CD4-positive, alpha-beta T cell (primary cell): Measurements from ENCODE around the gene DDX18. TPM values are rescaled to one million over a fixed set of nuclear protein-coding genes. Genes with fewer than 3 reads are reported as not detected.

Experiments used
- ATAC-seq: fragments of 200-7000 bp; cut with Tn5 transposase; one replicate; pipeline ENCODE4 v1.10.0; 2022; ENCODE audit warnings: mild to moderate bottlenecking; ENCODE audit not compliant: poor library complexity
- CTCF ChIA-PET: fragments of 350-600 bp; sonication (Branson Sonifier 250); formaldehyde crosslinking; loops from one replicate; lab custom pipeline; 2021; ENCODE audit warnings: antibody characterized with exemption, inconsistent platforms; lab: Charles Lee
- POLR2A ChIA-PET: fragments of 350-600 bp; sonication (Branson Sonifier 250); formaldehyde crosslinking; loops from one replicate; lab custom pipeline; 2021; ENCODE audit warnings: antibody characterized with exemption, inconsistent platforms; lab: Charles Lee
- DNase-seq, 14 experiments: peaks; one replicate each; pipeline ENCODE4 v3.0.0-alpha.2; 2013 to 2020; ENCODE audit warnings: mixed read lengths in 2 of 14
- H3K27ac ChIP-seq, 2 donors: one replicate each; pipeline versions ENCODE4 v1.5.1 to v1.7.0; 2013; ENCODE audit warnings: low read length in 2 of 2, low read depth in 1 of 2, mild to moderate bottlenecking in 1 of 2
- H3K27me3 ChIP-seq, 2 experiments: 1 replicate in 1 of 2; 2 replicates in 1 of 2; pipeline versions ENCODE4 v1.6.1 to v1.7.0; 2013; ENCODE audit warnings: low read length in 2 of 2, control low read depth in 1 of 2, mild to moderate bottlenecking in 1 of 2, moderate library complexity in 1 of 2; ENCODE audit not compliant: insufficient read depth in 2 of 2, control insufficient read depth in 1 of 2
- H3K36me3 ChIP-seq: one replicate; pipeline ENCODE4 v1.6.1; 2013; ENCODE audit warnings: low read length, control low read depth; ENCODE audit not compliant: insufficient read depth
- H3K4me1 ChIP-seq: one replicate; pipeline ENCODE4 v1.6.1; 2013; ENCODE audit warnings: low read length, control low read depth; ENCODE audit not compliant: insufficient read depth
- H3K4me3 ChIP-seq: one replicate; pipeline ENCODE4 v1.5.1; 2013; ENCODE audit warnings: mild to moderate bottlenecking, low read length, moderate library complexity
- H3K9me3 ChIP-seq, 2 experiments: 1 replicate in 1 of 2; 2 replicates in 1 of 2; pipeline versions ENCODE4 v1.6.1 to v1.7.0; 2013; ENCODE audit warnings: low read length in 2 of 2, mild to moderate bottlenecking in 2 of 2, control low read depth in 1 of 2, moderate library complexity in 1 of 2; ENCODE audit not compliant: control insufficient read depth in 1 of 2, insufficient read depth in 1 of 2
- H3K27ac Mint-ChIP-seq: one replicate; pipeline ENCODE4 v1.8.0; 2020; ENCODE audit warnings: mixed read lengths
- H3K27me3 Mint-ChIP-seq: one replicate; pipeline ENCODE4 v1.8.0; 2021; ENCODE audit warnings: mixed read lengths
- H3K36me3 Mint-ChIP-seq: one replicate; pipeline ENCODE4 v1.8.0; 2021; ENCODE audit warnings: low read depth, mixed read lengths
- H3K4me1 Mint-ChIP-seq: one replicate; pipeline ENCODE4 v1.8.0; 2021; ENCODE audit warnings: low read depth, mixed read lengths
- H3K4me3 Mint-ChIP-seq: one replicate; pipeline ENCODE4 v1.8.0; 2020; ENCODE audit warnings: mild to moderate bottlenecking, mixed read lengths
- H3K9me3 Mint-ChIP-seq: one replicate; pipeline ENCODE4 v1.8.0; 2020; ENCODE audit warnings: mixed read lengths
- CTCF ChIP-seq: fragments of 200-600 bp; IDR thresholded peaks from one replicate; pipeline ENCODE4 v1.8.0; 2022; ENCODE audit warnings: antibody characterized with exemption, mild to moderate bottlenecking
- intact Hi-C, 2 experiments: fragments of 100-400 bp; cut with DNase I in 1 of 2; cut with micrococcal nuclease in 1 of 2; formaldehyde crosslinking; loops; one replicate each; pipeline versions ENCODE4 v1.15.1 to v1.9.0; 2023 to 2025; cut with DNase I, micrococcal nuclease
- total RNA-seq, 174 experiments: library from RNA in 2 of 174; stranded (reverse) in 2 of 174; gene quantifications; one replicate each; pipeline ENCODE4 v1.2.3 and lab custom pipeline; 2021 to 2026

The DDX18 gene
- total RNA-seq, 2 experiments from 2014 or later: 172 to 177 TPM

- Mint-ChIP-seq H3K36me3 (no peaks in the 10 kb centered on the region), H3K27ac (no peak overlapping the region)
- peaks cover 0 to 22% of the 10 kb centered on the region in 2 experiments for H3K9me3 ChIP-seq
These were observed 44.5 kb downstream of the DDX18 start for GRCh38 chr2:117858892-117859531.

GRCh38 chr2:117859532-117859911 is 45.0 kb downstream of the DDX18 start:
- no peak for TF ChIP-seq CTCF
- H3K27me3 ChIP-seq: peaks cover 0 to 14% of the 10 kb centered on the region in 2 experiments
- no peak overlapping the region for H3K27ac Mint-ChIP-seq
- peaks cover 4% of the 10 kb centered on the region for H3K9me3 Mint-ChIP-seq
- ChIA-PET CTCF (no interaction called here), POLR2A (no interaction called here)
- H3K4me3 ChIP-seq: no peak overlapping the region
- DNase-seq (no peak), ATAC-seq (no peak)
- no peaks in the 10 kb centered on the region for H3K4me1 ChIP-seq
- H3K36me3 Mint-ChIP-seq: no peaks in the 10 kb centered on the region
- H3K27ac ChIP-seq: no peak overlapping the region
- intact Hi-C loops: no loop called here
- H3K4me1 Mint-ChIP-seq: no peaks in the 10 kb centered on the region
- H3K36me3 ChIP-seq: no peaks in the 10 kb centered on the region
- H3K4me3 Mint-ChIP-seq: no peak overlapping the region
- peaks cover 0 to 22% of the 10 kb centered on the region in 2 experiments for H3K9me3 ChIP-seq
- peaks cover 38% of the 10 kb centered on the region for H3K27me3 Mint-ChIP-seq

More at GRCh38 chr2:117858892-117859531, 44.5 kb downstream of the DDX18 start:
- no peaks in the 10 kb centered on the region for H3K4me1 Mint-ChIP-seq
- no peak overlapping the region for H3K4me3 Mint-ChIP-seq
- Histone ChIP-seq H3K36me3 (no peaks in the 10 kb centered on the region), H3K27me3 (peaks cover 0 to 15% of the 10 kb centered on the region in 2 experiments), H3K27ac (no peak overlapping the region), H3K4me1 (no peaks in the 10 kb centered on the region), H3K4me3 (no peak overlapping the region)
- DNase-seq (no peak), ATAC-seq (no peak)
- ChIA-PET CTCF (no interaction called here), POLR2A (no interaction called here)
- H3K9me3 Mint-ChIP-seq: peaks cover 4% of the 10 kb centered on the region
- intact Hi-C loops: no loop called here
- peaks cover 43% of the 10 kb centered on the region for H3K27me3 Mint-ChIP-seq
- no peak for TF ChIP-seq CTCF

- peaks cover 32% of the 10 kb centered on the region for H3K27me3 Mint-ChIP-seq
- no peak for DNase-seq
- TF ChIP-seq CTCF: no peak
- no peak overlapping the region for H3K27ac ChIP-seq
- H3K36me3 Mint-ChIP-seq: no peaks in the 10 kb centered on the region
- H3K9me3 ChIP-seq: peaks cover 0 to 22% of the 10 kb centered on the region in 2 experiments
- CTCF ChIA-PET: no interaction called here
- H3K27ac Mint-ChIP-seq: no peak overlapping the region
- no peaks in the 10 kb centered on the region for H3K4me1 Mint-ChIP-seq
- POLR2A ChIA-PET: no interaction called here
- H3K9me3 Mint-ChIP-seq: peaks cover 4% of the 10 kb centered on the region
- intact Hi-C loops: no loop called here
- H3K4me1 ChIP-seq: no peaks in the 10 kb centered on the region
- no peak overlapping the region for H3K4me3 Mint-ChIP-seq
- H3K36me3 ChIP-seq: no peaks in the 10 kb centered on the region
- H3K4me3 ChIP-seq: no peak overlapping the region
- H3K27me3 ChIP-seq: peaks cover 0 to 11% of the 10 kb centered on the region in 2 experiments
- no peak for ATAC-seq
These were observed 45.6 kb downstream of the DDX18 start for GRCh38 chr2:117859924-117860647.
